GM18907 (cell line): ENCODE data around the gene NUFIP2.
"Not testable (repeated sequence)": the region's sequence is repeated elsewhere in the genome, so short reads cannot be mapped to it uniquely, and the experiment has no call there.

Experiments used
- ATAC-seq: cut with Tn5 transposase; IDR thresholded peaks from one replicate; pipeline ENCODE4 v1.9.1; 2021; ENCODE audit warnings: mild to moderate bottlenecking, moderate library complexity; ENCODE audit not compliant: unreplicated experiment

The NUFIP2 gene

GRCh38 chr17:29240968-29241963 lies 52.7 kb downstream of the NUFIP2 start:
- ATAC-seq = no peak

- no peak for ATAC-seq
These were observed 53.5 kb downstream of the NUFIP2 start for GRCh38 chr17:29240477-29240876.

DNA sequence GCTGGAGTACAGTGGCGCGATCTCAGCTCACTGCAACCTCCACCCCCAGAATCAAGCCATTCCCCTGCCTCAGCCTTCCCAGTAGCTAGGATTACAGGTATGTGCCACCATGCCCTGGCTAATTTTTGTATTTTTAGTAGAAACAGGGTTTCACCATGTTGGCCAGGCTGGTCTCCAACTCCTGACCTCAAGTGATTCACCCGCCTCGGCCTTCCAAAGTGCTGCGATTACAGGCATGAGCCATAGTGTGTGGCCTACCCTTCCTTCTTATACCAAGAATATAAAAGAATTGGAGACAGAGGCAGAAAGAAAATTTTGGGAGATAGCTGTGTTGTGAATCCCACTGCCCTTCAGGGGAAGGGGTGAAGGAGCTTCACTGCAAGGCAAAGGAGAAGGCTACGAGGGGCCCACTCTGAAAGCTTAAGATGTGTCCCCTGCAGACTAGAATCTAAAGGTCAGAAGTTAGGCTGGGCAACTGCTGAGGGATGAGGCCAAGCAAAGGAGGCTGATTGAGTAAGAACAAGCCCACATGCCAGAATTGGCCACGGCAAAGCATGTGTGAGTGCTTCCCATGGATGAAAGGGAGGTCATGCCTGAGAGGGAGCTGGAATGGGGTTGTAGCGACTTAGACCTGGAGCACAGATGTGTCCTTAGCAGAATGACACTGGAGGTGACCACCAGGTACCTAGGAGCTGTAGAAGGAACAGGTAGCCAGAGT lies 55.7 kb downstream of the NUFIP2 start:
- no peak for ATAC-seq

- ATAC-seq = no peak
These were observed 56.3 kb downstream of the NUFIP2 start for GRCh38 chr17:29237476-29238132.

DNA sequence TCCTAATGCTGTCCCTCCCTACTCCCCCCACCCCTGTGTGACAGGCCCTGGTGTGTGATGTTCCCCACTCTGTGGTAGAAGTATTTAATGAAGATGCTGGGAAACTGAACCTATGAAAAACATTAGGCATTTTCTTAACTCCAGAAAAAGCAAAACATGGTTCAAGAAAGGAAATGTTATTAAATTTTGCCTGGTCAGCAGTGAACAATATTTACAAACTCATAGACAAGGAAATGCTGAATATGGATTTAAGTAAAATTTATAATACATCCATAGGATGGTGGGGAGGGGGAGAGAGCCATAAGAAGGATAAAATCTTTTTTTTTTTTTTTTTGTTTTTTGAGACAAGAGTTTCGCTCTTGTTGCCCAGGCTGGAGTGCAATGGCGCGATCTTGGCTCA lies 58.0 kb downstream of the NUFIP2 start:
- ATAC-seq = no peak

- not testable (repeated sequence) for ATAC-seq
These were observed 59.0 kb downstream of the NUFIP2 start for GRCh38 chr17:29234972-29235371.

DNA sequence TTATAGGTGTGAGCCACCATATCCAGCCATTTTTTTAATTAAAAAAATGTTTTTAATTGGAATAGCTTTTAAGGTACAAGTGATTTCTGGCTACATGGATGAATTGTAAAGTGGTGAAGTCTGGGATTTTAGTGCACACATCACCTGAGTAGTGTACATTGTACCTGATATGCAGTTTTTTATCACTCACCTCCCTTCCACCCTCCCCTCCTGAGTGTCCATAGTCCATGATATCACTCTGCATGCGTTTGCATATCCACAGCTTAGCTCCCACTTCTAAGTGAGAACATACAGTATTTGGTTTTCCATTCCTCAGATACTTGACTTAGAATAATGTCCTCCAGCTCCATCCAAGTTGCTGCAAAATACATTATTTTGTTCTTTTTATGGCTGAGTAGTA lies 60.6 kb downstream of the NUFIP2 start:
- no peak for ATAC-seq

DNA sequence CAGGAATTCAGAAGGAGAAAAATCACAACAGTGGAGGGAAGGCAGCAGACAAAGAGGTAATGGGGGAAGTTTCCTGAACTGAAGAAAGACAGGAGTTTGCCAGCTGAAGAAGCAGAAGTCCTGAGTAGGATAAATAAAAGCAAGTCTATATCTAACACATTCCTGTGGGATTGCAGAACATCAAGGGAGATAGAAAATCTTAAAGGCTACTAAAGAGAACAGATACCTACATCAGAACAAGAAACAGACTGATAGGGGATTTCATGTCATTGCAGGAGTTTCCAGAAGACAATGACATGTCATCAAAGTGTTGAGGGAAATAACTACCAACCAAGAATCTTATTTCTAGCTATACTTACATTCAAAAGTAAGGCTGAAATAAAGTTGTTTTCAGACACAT lies 68.6 kb downstream of the NUFIP2 start:
- no peak for ATAC-seq

DNA sequence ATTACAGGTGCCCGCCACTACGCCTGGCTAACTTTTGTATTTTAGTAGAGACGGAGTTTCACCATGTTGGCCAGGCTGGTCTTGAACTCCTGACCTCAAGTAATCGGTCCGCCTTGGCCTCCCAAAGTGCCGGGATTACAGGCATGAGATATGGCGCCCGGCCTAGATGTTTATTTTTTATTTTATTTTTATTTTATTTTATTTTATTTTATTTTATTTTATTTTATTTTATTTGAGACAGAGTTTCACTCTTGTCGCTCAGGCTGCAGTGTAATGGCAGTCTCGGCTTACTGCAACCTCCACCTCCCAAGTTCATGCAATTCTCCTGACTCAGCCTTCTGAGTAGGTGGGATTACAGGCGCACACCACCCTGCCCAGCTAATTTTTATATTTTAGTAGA lies 72.6 kb downstream of the NUFIP2 start:
- ATAC-seq = not testable (repeated sequence)

DNA sequence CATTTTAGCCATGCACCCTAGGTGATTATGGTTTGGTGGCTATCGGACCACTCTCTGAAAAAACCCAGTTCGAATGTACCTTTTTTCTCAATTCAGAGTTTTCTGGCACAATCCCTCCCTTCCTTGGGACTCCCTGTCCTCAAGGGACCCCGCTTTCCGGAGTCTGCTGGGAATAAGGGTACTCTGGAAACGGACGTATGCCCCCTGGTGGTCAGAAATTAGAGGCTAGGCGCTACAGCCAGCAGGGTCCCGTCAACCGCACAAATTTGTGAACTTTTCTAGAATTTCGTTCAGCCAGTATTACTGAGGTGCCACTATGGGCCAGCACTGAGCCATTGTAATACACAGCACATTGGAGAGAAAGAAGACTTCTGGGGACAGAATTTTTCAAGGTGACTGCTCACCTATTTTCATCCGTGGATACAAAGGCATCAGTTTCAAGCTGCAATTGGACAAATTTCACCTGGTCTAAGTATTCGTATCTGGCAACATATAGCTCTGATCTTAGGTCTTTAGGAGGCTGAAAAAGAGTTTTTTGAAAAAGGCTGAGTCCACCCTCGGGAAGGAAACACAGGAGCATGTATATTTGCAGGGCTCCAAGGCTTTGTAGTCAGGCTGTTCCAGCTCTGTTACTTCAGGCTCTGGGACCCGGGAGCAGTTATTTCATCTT lies 74.4 kb downstream of the NUFIP2 start:
- no peak for ATAC-seq

GRCh38 chr17:29216856-29217255 lies 77.1 kb downstream of the NUFIP2 start:
- ATAC-seq = no peak

DNA sequence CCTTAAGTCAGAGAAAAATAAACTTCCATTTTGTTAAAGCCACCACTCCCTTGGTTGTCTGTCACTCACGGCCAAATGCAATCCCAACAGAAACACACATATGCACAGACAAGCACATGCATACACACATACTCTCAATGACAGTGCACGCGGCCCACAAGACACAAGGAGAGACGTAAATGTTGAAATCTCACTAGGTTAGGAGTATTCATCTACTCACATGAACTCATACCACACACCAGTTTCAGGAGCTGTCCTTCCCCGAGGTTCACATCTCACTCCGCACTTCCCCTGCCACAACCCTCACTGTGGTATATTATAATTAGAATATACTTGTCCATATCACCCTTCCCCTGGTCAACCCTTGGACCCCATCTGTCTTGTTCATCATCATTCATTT lies 77.8 kb downstream of the NUFIP2 start:
- no peak for ATAC-seq

DNA sequence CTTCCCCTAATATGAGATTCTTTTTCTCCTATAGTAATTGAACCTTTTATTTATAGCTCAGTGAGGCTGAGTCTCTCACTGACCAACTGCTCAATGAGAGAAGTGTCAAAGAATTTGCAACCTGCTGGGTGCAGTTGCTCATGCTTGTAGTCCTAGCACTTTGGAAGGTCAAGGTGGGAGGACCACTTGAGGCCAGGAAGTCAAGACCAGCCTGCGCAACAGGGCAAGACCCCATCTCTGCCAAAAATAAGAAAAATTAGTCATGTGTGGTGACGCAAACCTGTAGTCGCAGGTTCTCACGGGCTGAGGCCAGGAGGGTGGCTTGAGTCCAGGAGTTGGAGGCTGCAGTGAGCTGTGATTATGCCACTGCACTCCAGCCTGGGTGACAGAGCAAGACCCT lies 78.2 kb downstream of the NUFIP2 start:
- ATAC-seq = no peak

GRCh38 chr17:29215174-29215573 lies 78.8 kb downstream of the NUFIP2 start:
- no peak for ATAC-seq

DNA sequence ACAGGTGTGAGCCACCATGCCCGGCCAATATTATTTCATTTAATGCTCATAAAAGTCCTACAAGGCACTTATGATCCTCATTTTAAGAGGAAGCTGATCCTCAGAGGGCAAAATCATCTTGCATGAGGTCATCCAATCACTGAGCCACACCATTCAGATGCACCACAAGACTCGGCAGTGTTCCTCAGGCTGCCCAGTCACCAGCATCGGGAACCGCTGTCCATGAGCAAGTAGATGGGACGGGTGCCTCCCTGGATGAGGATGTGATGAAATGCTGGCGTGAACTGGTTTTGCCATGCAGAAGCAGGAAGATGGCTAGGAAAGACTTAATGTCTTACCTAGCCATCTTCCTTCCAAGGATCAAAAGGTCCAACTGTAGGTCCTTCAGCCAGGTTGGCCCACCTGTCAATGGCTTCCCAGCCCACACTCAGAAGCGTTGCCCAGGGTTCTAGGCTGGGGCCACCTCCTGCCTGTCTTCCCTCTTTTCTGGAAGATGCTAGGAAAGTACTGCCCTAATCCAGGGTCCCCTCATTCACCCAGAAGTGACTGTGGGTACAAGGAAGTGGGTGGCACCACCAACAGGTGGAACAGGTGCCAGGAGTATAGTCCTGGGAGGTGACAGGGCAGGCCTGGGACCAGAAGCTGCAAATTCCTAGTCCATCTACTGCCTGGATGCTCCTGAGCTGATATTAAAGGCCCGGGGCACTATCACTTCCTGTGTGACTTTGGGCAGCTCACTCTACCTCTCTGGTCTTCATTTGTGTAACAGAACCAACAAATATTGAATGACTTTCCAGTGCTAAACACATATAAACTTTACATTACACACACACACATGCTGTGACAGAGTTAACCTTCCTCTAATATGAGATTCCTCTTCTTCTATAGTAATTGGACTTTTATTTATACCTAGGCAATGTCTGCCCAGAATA lies 79.5 kb downstream of the NUFIP2 start:
- ATAC-seq = no peak

DNA sequence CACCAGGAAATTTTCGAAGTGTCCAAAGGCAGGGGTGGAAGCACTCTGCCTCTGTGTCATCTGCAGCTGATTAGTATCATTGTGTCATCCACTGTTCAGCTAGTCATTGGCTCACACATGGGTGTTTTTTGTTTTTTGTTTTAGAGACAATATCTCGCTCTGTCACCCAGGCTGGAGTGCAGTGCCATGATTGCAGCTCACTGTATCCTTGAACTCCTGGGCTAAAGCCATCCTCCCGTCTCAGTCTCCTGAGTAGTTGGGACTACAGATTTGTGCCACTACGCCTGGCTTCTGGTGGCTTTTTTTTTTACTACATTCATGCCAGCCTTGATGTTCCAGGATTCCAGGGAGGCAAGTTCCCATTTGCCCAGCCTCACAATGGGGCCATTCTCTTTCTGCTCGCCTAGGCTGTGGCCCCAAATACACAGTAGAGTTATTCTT lies 81.2 kb downstream of the NUFIP2 start:
- ATAC-seq = no peak

DNA sequence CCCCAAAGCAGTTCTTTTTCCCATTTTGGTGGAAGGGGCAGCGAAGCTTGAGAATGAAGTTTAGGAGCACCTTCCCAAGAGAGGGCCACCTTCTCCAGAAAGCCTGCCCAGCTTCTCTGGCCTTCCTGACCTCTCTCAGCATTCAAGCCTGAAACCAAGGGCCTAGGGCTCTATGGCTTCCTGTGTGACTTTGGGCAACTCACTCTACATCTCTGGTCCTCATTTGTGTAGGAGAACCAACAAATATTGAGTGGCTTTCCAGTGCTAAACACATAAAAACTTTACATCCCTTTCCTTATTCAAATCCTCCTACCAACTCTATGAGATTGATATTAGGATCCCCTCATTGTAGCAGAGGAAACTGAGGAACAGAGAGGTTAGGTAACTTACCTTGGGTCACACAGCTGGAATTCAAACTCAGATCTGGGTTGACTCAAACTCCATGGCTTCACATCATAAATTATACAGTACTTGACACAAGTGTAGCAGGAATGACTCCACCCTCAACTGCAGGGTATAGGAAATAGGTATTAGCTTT lies 81.8 kb downstream of the NUFIP2 start:
- ATAC-seq = no peak

GRCh38 chr17:29210879-29211278 lies 83.1 kb downstream of the NUFIP2 start:
- ATAC-seq = no peak

DNA sequence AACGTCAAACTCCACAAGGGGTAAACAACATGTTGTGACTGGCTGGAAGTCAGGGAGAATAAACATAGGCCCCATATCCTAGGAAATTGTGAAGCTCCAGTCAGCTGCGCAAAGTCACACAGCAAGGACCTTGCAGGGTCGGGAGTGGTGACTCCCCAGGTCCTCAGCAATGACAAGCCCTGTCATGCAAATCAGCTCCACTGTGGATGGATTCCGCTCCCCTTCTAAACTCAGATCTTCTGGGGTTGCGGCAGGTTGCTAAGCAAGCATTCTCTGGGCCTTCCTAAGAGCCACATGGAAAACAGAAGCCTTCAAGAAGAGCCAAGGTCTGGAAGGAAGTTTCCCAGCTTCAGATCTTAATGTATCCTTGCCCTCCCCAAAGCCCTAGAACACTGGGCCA lies 84.9 kb downstream of the NUFIP2 start:
- no peak for ATAC-seq

DNA sequence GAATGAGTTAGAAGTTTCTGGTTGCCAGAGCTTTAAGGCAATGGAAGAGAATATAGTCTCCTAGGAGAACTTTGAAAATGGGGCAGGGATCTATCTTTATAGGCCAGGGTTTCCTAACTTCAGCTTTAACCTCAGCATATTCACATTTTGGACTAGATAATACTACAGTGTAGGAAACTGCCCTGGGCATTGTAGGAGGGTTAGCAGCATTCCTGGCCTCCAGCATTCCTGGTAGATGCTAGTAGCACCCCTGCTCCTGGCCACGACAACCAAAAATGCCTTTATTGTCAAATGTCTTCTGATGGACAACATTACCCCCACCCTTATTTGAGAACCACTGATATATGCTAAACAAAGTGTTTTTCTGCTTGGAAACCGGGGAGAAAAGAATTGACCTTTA lies 86.0 kb downstream of the NUFIP2 start:
- no peak for ATAC-seq
